B cell (primary cell): ENCODE results near the gene RAB4A.

ENCODE experiments used
- EZH2 ChIP-seq: IDR thresholded peaks from 2 replicates; pipeline ENCODE4 v1.6.1; 2012; ENCODE audit warnings: borderline replicate concordance, low read depth, mild to moderate bottlenecking, moderate library complexity, low read length; ENCODE audit not compliant: insufficient read depth, poor library complexity, severe bottlenecking
- TF ChIP-seq, protein P1 (sequence below): fragments of 200-600 bp; IDR thresholded peaks from one replicate; pipeline ENCODE4 v1.8.0; 2022; ENCODE audit warnings: antibody characterized with exemption, mild to moderate bottlenecking

DNA sequence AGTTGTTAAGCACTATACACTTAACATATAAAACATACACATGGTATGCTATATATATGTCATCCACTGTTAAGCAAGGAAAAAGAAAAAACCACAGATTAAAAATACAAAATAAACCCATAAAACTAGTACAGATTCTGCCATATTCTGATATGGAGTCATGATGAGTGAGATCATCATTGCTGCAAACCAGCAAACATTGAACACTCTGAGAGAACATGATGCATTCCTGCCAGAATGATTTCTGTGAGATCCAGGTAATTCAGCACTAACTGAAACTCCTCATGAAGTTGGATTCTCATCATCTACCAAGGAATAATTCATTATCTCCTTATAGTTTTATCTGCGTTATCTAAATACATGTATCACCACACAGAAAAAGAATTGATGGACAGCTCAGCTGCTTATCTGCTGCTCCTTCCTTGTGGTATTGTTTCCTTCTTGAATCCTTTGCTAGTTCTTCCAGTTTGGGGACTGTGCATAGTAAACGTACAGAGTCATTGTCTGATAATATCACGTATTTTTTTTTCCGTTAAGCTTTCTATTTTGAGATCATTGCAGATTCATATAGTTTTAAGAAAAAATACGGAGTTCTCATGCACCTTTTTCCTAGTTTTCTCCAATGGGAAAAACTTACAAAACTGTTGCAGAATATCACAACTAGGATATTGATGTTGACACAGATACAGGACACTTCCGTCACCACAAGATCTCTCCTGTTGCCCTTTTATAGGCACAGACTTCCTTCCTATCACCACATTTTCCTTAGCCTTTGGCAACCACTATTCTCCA, 9.3 kb downstream of the RAB4A start:
- TF ChIP-seq, protein P1, sequence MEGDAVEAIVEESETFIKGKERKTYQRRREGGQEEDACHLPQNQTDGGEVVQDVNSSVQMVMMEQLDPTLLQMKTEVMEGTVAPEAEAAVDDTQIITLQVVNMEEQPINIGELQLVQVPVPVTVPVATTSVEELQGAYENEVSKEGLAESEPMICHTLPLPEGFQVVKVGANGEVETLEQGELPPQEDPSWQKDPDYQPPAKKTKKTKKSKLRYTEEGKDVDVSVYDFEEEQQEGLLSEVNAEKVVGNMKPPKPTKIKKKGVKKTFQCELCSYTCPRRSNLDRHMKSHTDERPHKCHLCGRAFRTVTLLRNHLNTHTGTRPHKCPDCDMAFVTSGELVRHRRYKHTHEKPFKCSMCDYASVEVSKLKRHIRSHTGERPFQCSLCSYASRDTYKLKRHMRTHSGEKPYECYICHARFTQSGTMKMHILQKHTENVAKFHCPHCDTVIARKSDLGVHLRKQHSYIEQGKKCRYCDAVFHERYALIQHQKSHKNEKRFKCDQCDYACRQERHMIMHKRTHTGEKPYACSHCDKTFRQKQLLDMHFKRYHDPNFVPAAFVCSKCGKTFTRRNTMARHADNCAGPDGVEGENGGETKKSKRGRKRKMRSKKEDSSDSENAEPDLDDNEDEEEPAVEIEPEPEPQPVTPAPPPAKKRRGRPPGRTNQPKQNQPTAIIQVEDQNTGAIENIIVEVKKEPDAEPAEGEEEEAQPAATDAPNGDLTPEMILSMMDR, result no peak
- no peak for TF ChIP-seq EZH2
